GM18508 (cell line): ENCODE data around the gene APRT.
"Not testable (repeated sequence)": the region's sequence is repeated elsewhere in the genome, so short reads cannot be mapped to it uniquely, and the experiment has no call there.

ENCODE experiments used
- ATAC-seq: cut with Tn5 transposase; IDR thresholded peaks from one replicate; pipeline ENCODE4 v1.9.1; 2021; ENCODE audit warnings: moderate number of reproducible peaks; ENCODE audit not compliant: insufficient read depth, unreplicated experiment

The APRT gene

GRCh38 chr16:88824256-88825077, 12.7 kb upstream of the APRT start:
- no peak for ATAC-seq

- not testable (repeated sequence) for ATAC-seq
Measured at GRCh38 chr16:88823646-88824045, 11.9 kb upstream of the APRT start.

DNA sequence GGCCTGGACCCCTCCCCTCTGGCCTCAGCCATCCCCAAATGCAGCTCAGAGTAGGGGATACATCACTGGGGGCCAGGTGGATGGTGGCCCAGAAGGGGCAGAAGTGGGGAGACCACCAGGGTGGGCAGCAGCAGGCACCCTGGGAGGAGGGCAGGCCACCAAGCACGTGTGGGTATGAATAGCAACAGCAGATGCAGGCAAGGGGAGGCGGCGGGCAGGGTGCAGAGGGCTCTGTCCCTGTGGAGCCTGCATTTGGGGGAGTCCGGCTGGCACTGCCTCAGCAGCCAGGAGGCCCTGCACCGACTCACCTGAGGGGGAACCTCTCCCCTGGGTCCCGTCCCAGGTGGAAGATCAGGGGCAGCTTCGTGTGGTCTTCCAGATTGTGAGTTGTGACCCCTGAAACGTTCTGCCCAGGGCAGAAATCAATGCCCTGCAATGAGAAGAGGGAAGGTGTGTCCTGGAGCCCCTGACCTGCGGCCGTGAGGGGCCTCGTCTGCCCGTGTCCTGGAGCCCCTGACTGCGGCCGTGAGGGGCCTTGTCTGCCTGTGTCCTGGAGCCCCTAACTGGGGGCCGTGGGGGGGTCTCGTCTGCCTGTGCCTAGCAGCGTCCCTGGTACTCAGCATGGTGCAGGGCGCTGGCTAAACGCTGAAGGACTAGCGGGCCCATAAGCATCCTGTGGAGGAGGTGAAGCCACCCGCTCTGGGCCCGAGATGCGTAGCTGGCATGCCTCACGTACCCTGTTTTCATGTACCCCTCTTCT, 10.7 kb upstream of the APRT start:
- no peak for ATAC-seq

GRCh38 chr16:88821168-88821850, 9.6 kb upstream of the APRT start:
- no peak for ATAC-seq

DNA sequence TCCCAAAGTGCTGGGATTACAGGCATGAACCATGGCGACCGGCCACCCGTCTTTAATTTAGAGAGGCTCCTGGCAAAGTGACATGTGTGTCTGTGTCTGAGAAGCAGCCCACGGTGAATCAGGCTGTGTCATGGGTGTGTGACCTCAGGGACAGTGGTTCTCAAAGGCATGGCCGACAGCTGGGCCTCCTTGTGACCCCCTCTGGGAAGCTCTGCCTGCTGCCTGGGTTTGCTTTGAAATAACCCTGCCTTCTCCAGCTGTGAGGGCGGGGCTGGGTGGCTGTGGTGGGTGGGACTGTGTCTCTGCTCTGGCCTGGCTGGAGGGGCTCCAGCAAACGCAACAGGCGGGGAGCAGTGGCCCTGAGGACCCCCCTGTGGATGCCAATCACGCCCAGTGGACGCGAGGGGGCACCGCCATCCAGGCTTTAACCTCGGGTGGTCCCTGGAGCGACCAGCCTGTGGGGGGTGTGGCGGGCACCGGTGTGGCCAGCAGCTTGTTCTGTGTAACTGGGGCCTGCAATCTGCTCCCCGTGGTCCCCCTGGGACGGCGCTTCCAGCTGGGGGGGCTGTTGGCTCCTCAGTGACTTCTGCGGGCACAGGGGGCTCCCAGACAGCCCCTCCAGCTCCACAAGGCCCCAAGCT, 8.8 kb upstream of the APRT start:
- ATAC-seq = no peak

- no peak for ATAC-seq
Measured at GRCh38 chr16:88819126-88819525, 7.4 kb upstream of the APRT start.

DNA sequence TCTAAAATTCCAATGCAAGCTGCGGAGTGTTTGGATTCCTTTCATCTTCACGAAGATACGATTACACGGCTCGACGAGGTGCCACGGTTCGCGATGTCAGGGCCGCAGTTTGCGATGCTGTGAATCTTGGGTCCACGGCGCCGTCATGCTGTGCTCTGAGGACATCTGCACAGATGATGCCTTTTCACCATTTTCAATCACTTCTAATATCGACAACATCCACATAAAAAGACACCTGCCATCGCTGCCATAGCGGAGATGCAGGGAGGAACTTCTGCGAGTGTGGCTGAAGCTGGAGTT, 6.8 kb upstream of the APRT start:
- ATAC-seq = no peak

- ATAC-seq = no peak
Measured at GRCh38 chr16:88817785-88818574, 6.3 kb upstream of the APRT start.

- no peak for ATAC-seq
Measured at GRCh38 chr16:88816736-88817535, 5.2 kb upstream of the APRT start.

DNA sequence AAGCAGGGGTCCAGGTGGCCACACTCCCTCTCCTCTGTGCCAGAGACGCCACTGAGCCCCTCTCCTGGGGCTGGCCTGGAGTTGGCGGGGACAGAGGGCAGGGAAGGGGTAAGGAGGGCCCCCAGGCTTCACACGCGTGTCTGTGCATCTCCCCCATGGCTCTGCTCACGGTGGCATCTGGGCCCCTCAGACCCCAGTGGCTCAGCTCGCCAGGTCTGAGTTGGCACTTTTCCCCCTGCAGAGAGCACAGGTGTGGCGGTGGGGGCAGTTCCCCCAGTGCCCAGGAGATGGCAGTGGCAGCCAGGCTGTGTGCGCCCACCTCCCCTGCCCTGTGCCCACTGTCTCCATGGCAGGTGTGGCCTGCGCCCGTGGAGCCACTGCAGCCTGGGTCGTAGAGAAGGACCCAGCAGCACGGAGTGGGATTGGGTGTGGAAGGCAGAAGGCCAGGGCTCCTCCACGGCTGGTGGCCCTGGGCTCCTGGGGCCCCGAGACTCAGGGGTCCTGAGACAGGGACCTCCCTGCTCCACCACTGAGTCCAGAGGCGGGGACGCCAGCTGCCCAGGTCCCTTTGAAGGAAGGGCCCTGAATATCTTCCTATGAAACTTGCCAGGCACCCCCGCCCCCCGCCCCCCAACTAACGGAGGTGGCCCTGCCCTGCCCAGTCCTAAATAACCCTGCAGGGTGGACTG, 4.3 kb upstream of the APRT start:
- ATAC-seq = no peak

DNA sequence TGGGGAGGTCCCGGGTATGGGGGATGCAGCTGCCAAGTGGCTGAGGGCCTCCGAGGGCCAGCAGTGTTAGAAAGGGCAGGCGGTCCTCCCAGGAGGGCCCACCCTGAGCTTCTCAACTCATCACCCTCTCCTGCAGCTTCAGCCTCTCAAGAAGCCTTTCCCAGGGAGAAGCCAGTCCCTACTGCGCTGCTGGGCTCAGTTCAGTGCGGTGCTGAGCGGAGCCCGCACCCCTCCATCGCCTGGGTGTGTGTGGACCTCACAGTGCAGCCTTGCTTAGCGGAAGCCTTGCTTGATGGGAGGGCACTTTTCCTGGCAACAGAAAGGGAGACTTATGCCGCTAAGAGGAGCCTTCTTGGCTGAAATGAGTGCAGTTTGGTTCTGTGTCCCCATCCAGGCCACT, 3.5 kb upstream of the APRT start:
- ATAC-seq = no peak

DNA sequence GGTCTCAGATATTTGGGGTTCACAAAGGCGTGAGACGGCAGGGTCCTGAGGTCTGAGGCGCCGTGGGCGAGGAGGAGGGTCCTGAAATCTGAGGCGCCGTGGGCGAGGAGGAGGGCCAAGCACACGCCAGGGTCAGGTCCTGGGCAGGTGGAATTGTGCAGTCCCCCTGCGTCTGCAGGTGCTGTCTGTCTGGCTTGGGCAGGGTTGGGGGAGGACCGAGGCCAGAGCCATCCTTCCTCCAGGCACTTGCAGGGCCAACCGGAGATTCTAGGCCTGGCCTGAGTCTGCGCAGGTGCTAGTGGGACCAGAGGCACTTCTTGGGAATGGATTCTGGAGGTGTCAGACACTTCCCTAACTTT, 2.4 kb upstream of the APRT start:
- no peak for ATAC-seq

GRCh38 chr16:88813269-88814143, 1.8 kb upstream of the APRT start:
- ATAC-seq = no peak

- no peak for ATAC-seq
Measured at GRCh38 chr16:88812513-88813268, 963 bp upstream of the APRT start.

GRCh38 chr16:88810912-88811768, 588 bp downstream of the APRT start:
- ATAC-seq = peak; percentile 24

- no peak for ATAC-seq
Measured at GRCh38 chr16:88810166-88810911, 1.4 kb downstream of the APRT start.
